Loucy (cell line): ENCODE measurements around the gene ATP10A.

Experiments
- H2AFZ ChIP-seq: fragments of 200-600 bp; sonication (generic); 2 replicates; pipeline ENCODE4 v1.6.0; 2016; ENCODE audit warnings: antibody characterized with exemption, mild to moderate bottlenecking, low read length, moderate library complexity
- H3F3A ChIP-seq: fragments of 200-600 bp; 2 replicates; pipeline ENCODE4 v1.6.0; 2016; ENCODE audit warnings: antibody characterized with exemption, low read depth, mild to moderate bottlenecking
- H3K27me3 ChIP-seq: fragments of 200-600 bp; sonication (generic); 2 replicates; pipeline ENCODE4 v1.6.1; 2014; ENCODE audit warnings: low read length, mild to moderate bottlenecking; ENCODE audit not compliant: insufficient read depth, poor library complexity, severe bottlenecking
- H3K36me3 ChIP-seq: fragments of 200-600 bp; sonication (generic); 2 replicates; pipeline ENCODE4 v1.6.1; 2016; ENCODE audit warnings: low read length; ENCODE audit not compliant: insufficient read depth
- H3K4me1 ChIP-seq: fragments of 200-600 bp; sonication (generic); 2 replicates; pipeline ENCODE4 v1.5.1; 2014; ENCODE audit warnings: low read length, mild to moderate bottlenecking; ENCODE audit not compliant: insufficient read depth, poor library complexity, severe bottlenecking
- H3K4me2 ChIP-seq: fragments of 200-600 bp; sonication (generic); 2 replicates; pipeline ENCODE4 v1.6.0; 2014; ENCODE audit warnings: antibody characterized with exemption, low read length, low read depth, mild to moderate bottlenecking; ENCODE audit not compliant: poor library complexity, severe bottlenecking
- H3K4me3 ChIP-seq: fragments of 200-600 bp; sonication (generic); 2 replicates; pipeline ENCODE4 v1.5.1; 2014; ENCODE audit warnings: low read length, mild to moderate bottlenecking, mixed read lengths; ENCODE audit not compliant: poor library complexity, severe bottlenecking
- H3K79me2 ChIP-seq: fragments of 200-600 bp; sonication (generic); 2 replicates; pipeline ENCODE4 v1.6.1; 2014; ENCODE audit warnings: low read length; ENCODE audit not compliant: insufficient read depth
- H3K9ac ChIP-seq: fragments of 200-600 bp; sonication (generic); 2 replicates; pipeline ENCODE4 v1.6.0; 2014; ENCODE audit warnings: mild to moderate bottlenecking, low read depth, low read length, moderate library complexity; ENCODE audit not compliant: poor library complexity, severe bottlenecking
- H3K9me2 ChIP-seq: fragments of 200-600 bp; sonication (generic); replicated peaks from 2 replicates; pipeline ENCODE4 v1.6.1; 2016; ENCODE audit warnings: low read depth, low read length, mixed read lengths
- H3K9me3 ChIP-seq: fragments of 200-600 bp; sonication (generic); 2 replicates; pipeline ENCODE4 v1.6.1; 2014; ENCODE audit warnings: mild to moderate bottlenecking, antibody characterized with exemption, low read length, low read depth; ENCODE audit not compliant: insufficient read depth
- H4K20me1 ChIP-seq: fragments of 200-600 bp; sonication (generic); 2 replicates; pipeline ENCODE4 v1.6.0; 2014; ENCODE audit warnings: antibody characterized with exemption, low read length, mild to moderate bottlenecking; ENCODE audit not compliant: insufficient read depth, poor library complexity, severe bottlenecking
- EZH2phosphoT487 ChIP-seq: fragments of 200-600 bp; IDR thresholded peaks from 2 replicates; pipeline ENCODE4 v1.6.1; 2018; ENCODE audit warnings: antibody characterized with exemption, mild to moderate bottlenecking, moderate library complexity, borderline replicate concordance
- TF ChIP-seq, protein P1 (sequence below): fragments of 200-600 bp; sonication (generic); conservative IDR thresholded peaks from 2 replicates; pipeline ENCODE4 v1.5.1; 2014; ENCODE audit warnings: mild to moderate bottlenecking, antibody characterized with exemption, low read length

The ATP10A gene

DNA sequence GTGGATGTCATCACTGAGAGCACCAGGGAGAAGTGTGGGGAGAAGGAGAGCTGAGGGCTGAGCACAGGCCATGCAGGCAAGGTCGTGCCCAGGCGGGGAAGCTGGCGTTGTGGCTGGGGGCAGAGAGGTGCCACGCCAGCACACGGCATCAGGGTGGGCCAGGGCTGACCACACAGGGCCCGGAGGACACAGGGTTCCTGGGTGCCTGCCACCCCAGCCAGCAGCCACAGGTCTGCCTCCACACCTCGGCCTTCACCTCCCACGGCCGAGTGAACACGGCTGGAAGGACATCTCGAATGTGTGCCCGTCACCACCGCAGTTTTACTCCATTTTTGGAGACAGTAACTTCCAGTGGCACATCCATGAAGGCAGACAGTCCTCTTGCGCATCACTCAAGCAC is 77.1 kb downstream of the ATP10A start:
- no peak overlapping the region for H3K4me3 ChIP-seq
- no peak overlapping the region for H3K9ac ChIP-seq
- H3K9me3 ChIP-seq, result peaks cover 6% of the 10 kb centered on the region; the same call in 1 of the 2 replicates
- H3K27me3 ChIP-seq, result no peaks in the 10 kb centered on the region
- H3K36me3 ChIP-seq, result no peaks in the 10 kb centered on the region
- TF ChIP-seq EZH2phosphoT487, result no peak
- TF ChIP-seq, protein P1, sequence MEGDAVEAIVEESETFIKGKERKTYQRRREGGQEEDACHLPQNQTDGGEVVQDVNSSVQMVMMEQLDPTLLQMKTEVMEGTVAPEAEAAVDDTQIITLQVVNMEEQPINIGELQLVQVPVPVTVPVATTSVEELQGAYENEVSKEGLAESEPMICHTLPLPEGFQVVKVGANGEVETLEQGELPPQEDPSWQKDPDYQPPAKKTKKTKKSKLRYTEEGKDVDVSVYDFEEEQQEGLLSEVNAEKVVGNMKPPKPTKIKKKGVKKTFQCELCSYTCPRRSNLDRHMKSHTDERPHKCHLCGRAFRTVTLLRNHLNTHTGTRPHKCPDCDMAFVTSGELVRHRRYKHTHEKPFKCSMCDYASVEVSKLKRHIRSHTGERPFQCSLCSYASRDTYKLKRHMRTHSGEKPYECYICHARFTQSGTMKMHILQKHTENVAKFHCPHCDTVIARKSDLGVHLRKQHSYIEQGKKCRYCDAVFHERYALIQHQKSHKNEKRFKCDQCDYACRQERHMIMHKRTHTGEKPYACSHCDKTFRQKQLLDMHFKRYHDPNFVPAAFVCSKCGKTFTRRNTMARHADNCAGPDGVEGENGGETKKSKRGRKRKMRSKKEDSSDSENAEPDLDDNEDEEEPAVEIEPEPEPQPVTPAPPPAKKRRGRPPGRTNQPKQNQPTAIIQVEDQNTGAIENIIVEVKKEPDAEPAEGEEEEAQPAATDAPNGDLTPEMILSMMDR, result no peak
- H2AFZ ChIP-seq, result no peak overlapping the region
- no peaks in the 10 kb centered on the region for H3F3A ChIP-seq
- no peaks in the 10 kb centered on the region for H3K4me1 ChIP-seq
- H3K79me2 ChIP-seq, result no peaks in the 10 kb centered on the region
- no peaks in the 10 kb centered on the region for H4K20me1 ChIP-seq
- H3K9me2 ChIP-seq, result no peaks in the 10 kb centered on the region
- no peak overlapping the region for H3K4me2 ChIP-seq

DNA sequence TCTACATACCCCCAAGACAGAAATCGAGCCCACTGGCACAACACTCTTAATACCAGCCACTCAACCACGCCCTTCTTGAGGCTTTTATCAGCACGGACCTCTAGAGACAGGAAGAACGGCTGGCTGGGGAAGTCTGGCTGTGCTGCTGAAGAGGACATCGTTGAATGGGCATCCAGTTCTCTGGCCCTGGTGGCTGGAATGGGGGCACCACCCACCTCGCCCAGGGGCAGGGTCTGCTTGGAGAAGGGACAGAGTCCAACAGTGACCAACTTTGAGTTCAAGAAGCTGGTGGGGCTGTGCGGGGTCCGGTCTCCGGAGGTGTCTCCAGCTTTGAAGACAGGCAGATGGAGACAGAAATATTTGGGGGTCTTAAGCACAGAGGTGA is 77.5 kb downstream of the ATP10A start:
- no peaks in the 10 kb centered on the region for H3K9me2 ChIP-seq
- H3K9ac ChIP-seq, result no peak overlapping the region
- H3K4me1 ChIP-seq, result no peaks in the 10 kb centered on the region
- H3K27me3 ChIP-seq, result no peaks in the 10 kb centered on the region
- TF ChIP-seq EZH2phosphoT487, result no peak
- TF ChIP-seq, protein P1, result no peak
- H3K4me2 ChIP-seq, result no peak overlapping the region
- H3K79me2 ChIP-seq, result no peaks in the 10 kb centered on the region
- peaks cover 6% of the 10 kb centered on the region; the same call in 1 of the 2 replicates for H3K9me3 ChIP-seq
- H3F3A ChIP-seq, result no peaks in the 10 kb centered on the region
- H2AFZ ChIP-seq, result no peak overlapping the region
- H3K36me3 ChIP-seq, result no peaks in the 10 kb centered on the region
- H3K4me3 ChIP-seq, result no peak overlapping the region
- no peaks in the 10 kb centered on the region for H4K20me1 ChIP-seq

DNA sequence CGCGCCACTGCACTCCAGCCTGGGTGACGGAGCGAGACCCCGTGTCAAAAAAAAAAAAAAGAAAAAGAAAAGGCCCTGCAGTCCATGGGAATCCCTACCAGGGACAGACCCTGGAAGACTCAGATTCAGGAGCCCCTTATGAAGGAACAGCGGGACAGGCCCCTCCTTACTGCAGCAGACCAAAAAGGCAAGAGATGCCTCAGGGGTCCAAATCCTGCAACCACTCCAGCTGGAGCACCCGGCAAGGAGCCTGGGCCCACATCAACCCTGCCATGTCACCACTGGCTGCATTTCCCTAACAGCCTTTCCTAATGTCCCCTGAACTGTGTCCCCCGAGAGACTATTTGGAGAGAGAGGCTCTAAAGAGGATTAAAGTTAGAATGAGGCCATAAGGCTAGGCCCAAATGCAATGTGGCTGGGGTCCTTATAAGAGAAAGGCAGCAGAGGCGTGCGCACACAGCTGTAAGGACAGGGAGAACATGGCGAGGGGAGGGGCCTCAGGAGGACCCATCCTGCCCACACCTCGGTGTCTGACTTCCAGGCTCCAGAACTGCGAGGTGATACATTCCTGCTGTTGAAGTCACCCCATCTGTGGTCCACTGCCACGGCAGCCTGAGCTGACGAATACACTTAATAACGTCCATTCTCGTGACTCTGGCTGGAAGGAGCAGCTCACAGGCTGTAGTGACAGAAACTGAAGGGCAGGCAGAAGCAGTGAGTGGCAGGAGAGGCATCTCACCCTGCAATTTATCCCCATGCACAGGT is 78.1 kb downstream of the ATP10A start:
- H3K9ac ChIP-seq, result no peak overlapping the region
- H3K4me1 ChIP-seq, result no peaks in the 10 kb centered on the region
- no peaks in the 10 kb centered on the region for H3F3A ChIP-seq
- TF ChIP-seq EZH2phosphoT487, result no peak
- TF ChIP-seq, protein P1, result no peak
- H3K9me3 ChIP-seq, result peaks cover 6% of the 10 kb centered on the region; the same call in 1 of the 2 replicates
- no peaks in the 10 kb centered on the region for H3K79me2 ChIP-seq
- H3K36me3 ChIP-seq, result no peaks in the 10 kb centered on the region
- H4K20me1 ChIP-seq, result no peaks in the 10 kb centered on the region
- no peak overlapping the region for H2AFZ ChIP-seq
- no peak overlapping the region for H3K4me2 ChIP-seq
- H3K27me3 ChIP-seq, result no peaks in the 10 kb centered on the region
- no peak overlapping the region for H3K4me3 ChIP-seq
- no peaks in the 10 kb centered on the region for H3K9me2 ChIP-seq
